Measurements from ENCODE around the gene PARP14. TPM values are rescaled to one million over a fixed set of nuclear protein-coding genes. Genes with fewer than 3 reads are reported as not detected.

The PARP14 gene
- total and polyA plus RNA-seq, 10 of the 15 experiments (the other 5 are each of a cell fraction or from before 2014, with no cell fraction given): 21.6 to 189 (median 92.7) TPM

DNA sequence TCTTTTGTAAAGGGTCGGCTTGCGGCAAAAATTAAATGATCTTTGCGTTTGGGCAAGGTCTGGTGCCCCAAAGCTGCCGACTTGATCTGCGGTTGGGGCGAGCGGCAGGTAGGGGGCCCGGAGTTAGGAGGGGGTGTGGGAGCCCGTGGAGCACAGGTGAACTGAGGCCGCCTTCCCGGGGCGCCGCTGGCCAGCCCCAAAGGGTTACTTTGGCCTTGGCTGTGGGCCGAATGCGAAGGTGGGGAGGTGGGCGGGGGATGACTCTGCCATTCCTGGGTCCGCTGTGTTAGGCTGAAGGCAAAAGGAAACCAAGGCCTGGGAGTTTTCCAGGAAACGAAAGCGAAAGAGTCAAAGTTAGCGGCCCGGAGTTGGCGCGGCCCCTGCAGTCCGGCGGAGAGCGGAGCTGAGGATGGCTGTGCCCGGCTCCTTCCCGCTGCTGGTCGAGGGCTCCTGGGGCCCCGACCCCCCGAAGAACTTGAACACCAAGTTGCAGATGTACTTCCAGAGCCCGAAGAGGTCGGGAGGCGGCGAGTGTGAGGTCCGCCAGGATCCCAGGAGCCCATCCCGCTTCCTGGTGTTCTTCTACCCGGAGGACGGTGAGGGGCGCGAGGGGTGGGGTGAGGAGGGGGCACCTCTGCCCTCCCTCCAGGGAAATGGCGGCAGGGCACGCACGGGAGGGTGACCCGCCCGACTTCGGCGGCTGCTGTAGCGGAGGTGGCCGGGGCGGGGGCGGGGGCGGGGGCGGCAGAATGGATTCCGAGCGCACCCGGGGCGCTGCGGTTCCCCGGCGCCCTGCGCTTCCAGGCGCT lies at the start of gene PARP14 (continued):
- TF ChIP-seq, protein P1, sequence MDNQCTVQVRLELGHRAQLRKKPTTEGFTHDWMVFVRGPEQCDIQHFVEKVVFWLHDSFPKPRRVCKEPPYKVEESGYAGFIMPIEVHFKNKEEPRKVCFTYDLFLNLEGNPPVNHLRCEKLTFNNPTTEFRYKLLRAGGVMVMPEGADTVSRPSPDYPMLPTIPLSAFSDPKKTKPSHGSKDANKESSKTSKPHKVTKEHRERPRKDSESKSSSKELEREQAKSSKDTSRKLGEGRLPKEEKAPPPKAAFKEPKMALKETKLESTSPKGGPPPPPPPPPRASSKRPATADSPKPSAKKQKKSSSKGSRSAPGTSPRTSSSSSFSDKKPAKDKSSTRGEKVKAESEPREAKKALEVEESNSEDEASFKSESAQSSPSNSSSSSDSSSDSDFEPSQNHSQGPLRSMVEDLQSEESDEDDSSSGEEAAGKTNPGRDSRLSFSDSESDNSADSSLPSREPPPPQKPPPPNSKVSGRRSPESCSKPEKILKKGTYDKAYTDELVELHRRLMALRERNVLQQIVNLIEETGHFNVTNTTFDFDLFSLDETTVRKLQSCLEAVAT (IDR thresholded peaks at IDR 0.05): peak; percentile 77
- TF ChIP-seq NFIC (IDR thresholded peaks at IDR 0.05; ENCODE audit: low read depth, low read length): peak; percentile 54; the same call in 1 of the 2 replicates
- 0 out of 2 replicates have a peak, but pooled peaks have one; percentile 10 for TF ChIP-seq ESRRA (IDR thresholded peaks at IDR 0.05; ENCODE audit: low read length)

DNA sequence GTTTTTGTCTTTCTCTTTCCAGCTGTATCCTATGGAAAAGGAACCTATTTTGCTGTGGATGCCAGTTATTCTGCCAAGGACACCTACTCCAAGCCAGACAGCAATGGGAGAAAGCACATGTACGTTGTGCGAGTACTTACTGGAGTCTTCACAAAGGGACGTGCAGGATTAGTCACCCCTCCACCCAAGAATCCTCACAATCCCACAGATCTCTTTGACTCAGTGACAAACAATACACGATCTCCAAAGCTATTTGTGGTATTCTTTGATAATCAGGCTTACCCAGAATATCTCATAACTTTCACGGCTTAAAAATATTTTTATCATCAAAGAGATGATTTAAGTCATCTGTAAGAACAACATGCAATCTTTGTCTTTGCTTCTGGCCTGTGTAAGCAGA lies 44.9 kb upstream of the PARP14 start:
- H3K36me3 ChIP-seq (ENCODE audit: control insufficient read depth in 2 of 2, insufficient read depth in 2 of 2, low read length in 1 of 2): no peaks in the 10 kb centered on the region; a peak in 2 of 4 replicates
- intact Hi-C loops (cut with micrococcal nuclease; ENCODE audit: unreplicated experiment): no loop called here
- H2AFZ ChIP-seq (ENCODE audit: control insufficient read depth, low read depth, low read length): no peak overlapping the region
- ChIA-PET POLR2A (no interaction called here), CTCF (interaction anchor here (1.2 to 1.4 kb wide), 2 partner anchors 10 to 12 kb away, joined by 4 read pairs; no protein-coding TSS in a partner anchor), SMC1A (ENCODE audit: uncharacterized antibody, unreplicated experiment) (interaction anchor here (1.0 to 2.2 kb wide), 9 partner anchors 9 to 534 kb away, joined by 3 to 6 read pairs (median 4); no protein-coding TSS in a partner anchor), RAD21 (ENCODE audit: unreplicated experiment) (interaction anchor here (1.4 to 1.6 kb wide), 2 partner anchors 44 to 59 kb away, joined by 3 read pairs; partner anchors contain the start of gene PARP15)
- no peak overlapping the region for H3K4me2 ChIP-seq (ENCODE audit: control insufficient read depth, insufficient read depth)
- FAIRE-seq (no peak), ATAC-seq (no peak), DNase-seq (ENCODE audit: low read depth, low spot score) (no peak)
- H4K20me1 ChIP-seq (ENCODE audit: control insufficient read depth, insufficient read depth): no peaks in the 10 kb centered on the region
- no peak overlapping the region for H3K4me3 ChIP-seq
- H3K27me3 ChIP-seq (replicated peaks in 1 of 2; ENCODE audit: control insufficient read depth in 2 of 2, insufficient read depth in 2 of 2, low read length in 1 of 2): no peaks in the 10 kb centered on the region
- no peaks in the 10 kb centered on the region for H3K79me2 ChIP-seq (ENCODE audit: control insufficient read depth, insufficient read depth, low read length)
- BruUV-seq (replicated peaks): no TSS peak
- no peaks in the 10 kb centered on the region for H3K9me3 ChIP-seq (replicated peaks; ENCODE audit: control insufficient read depth, insufficient read depth, low read length)
- H3K4me1 ChIP-seq (ENCODE audit: control insufficient read depth, insufficient read depth, low read length): no peaks in the 10 kb centered on the region
- WGBS (ENCODE audit: insufficient coverage, insufficient replicate concordance, low lambda C conversion rate, missing lambda C conversion rate): 85% methylated on average over 5 of the region's 5 CpGs
- in situ Hi-C loops (cut with MboI): no loop called here
- H3K27ac ChIP-seq (ENCODE audit: control insufficient read depth, insufficient read depth): no peak overlapping the region
- no peak for TF ChIP-seq SPI1 (IDR thresholded peaks at IDR 0.05; ENCODE audit: borderline replicate concordance, insufficient read depth, low read depth, low read length)
- TF ChIP-seq CHD4 (IDR thresholded peaks at IDR 0.05): no peak
- no peak for TF ChIP-seq POLR2AphosphoS5 (IDR thresholded peaks at IDR 0.05; ENCODE audit: low read length)
- no peak overlapping the region for H3K9ac ChIP-seq (ENCODE audit: control insufficient read depth, insufficient read depth, low read length)

Measured in GM12878 (cell line).